ENCODE results near the gene NUP153. TPM values are rescaled to one million over a fixed set of nuclear protein-coding genes. Genes with fewer than 3 reads are reported as not detected.
"Not testable (repeated sequence)": the region's sequence is repeated elsewhere in the genome, so short reads cannot be mapped to it uniquely, and the experiment has no call there.

Gene NUP153
- total RNA-seq, 1 donor: 68.4 TPM

DNA sequence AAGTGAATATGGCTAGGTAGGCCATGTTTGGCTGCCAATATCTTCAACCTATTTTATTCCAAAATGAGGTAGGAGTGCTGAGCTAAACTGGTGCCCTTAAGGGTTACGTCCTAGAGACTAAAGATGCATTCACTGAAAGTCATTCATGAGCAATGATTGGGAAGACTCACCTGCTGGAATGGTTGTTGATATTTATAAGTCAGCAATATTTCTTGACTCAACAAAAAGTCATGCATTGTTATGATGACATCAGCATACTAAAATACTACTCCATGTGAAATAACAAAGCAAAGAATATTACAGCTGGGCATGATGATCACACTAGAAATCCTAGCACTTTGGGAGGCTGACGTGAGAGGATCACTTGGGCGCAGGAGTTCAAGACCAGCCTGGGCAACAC, 17.6 kb upstream of the NUP153 start:
- H3K4me1 ChIP-seq (ENCODE audit: insufficient read depth, low read length): no peaks in the 10 kb centered on the region
- no peak overlapping the region for H3K4me3 ChIP-seq (ENCODE audit: low read length)
- H3K9me3 ChIP-seq (ENCODE audit: low read depth, low read length): no peaks in the 10 kb centered on the region
- H3K27me3 ChIP-seq (ENCODE audit: insufficient read depth, low read length): no peaks in the 10 kb centered on the region

DNA sequence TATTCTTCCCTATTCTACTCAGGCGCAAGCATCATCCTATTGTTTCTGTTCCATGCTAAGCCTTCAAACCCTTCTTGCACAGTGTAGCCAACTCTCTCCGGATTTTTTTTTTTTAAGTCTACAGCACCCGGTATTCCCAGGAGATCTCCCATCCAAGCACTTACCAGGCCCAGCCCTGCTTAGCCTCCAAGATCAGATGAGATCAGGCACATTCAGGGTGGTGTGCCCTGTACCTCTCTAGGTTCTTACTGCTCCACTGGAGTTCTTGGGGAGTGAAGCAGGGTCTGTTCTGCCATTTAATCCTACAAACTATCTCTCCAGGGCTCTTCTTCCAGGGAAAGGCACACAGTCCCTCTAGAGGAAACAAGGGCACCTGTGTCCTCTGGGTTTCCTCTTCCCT, 14.9 kb upstream of the NUP153 start:
- H3K27me3 ChIP-seq (ENCODE audit: insufficient read depth, low read length): no peaks in the 10 kb centered on the region
- no peaks in the 10 kb centered on the region for H3K9me3 ChIP-seq (ENCODE audit: low read depth, low read length)
- no peak overlapping the region for H3K4me3 ChIP-seq (ENCODE audit: low read length)
- H3K4me1 ChIP-seq (ENCODE audit: insufficient read depth, low read length): no peaks in the 10 kb centered on the region

DNA sequence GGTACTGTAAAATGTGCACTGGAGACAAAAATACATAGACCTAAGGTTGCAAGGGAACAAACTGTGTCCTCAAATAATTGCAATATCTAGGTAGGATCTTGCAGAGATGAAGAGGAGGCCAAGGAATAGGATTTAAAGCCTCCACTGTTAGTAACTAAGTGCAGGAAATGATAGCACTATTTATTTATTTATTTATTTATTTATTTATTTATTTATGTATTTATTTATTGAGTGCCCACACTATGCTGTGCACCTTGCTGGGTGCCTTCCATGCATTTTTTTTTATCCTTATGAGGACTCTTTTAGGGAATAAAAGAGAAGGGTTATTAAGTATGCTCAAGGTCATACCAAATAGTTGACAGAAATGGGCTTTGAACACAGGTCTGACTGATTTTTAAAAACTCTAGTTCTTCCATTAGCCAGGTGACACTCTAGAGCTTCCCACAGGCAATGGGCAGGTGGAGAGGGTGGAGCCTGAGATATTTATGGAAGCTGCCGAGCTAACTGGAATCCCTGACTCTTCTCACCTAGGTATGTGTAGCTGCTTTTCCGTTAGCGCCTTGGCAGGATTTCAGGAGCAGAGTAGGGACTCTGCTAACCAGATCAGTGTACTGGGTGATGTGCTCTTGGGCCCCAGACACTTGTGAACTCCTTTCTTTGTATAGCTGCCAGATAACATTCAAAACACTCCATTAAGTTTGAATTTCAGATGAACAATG, 12.8 kb upstream of the NUP153 start:
- H3K4me3 ChIP-seq (ENCODE audit: low read length): no peak overlapping the region
- no peaks in the 10 kb centered on the region for H3K9me3 ChIP-seq (ENCODE audit: low read depth, low read length)
- H3K27me3 ChIP-seq (ENCODE audit: insufficient read depth, low read length): no peaks in the 10 kb centered on the region
- peaks cover 18% of the 10 kb centered on the region for H3K4me1 ChIP-seq (ENCODE audit: insufficient read depth, low read length)

DNA sequence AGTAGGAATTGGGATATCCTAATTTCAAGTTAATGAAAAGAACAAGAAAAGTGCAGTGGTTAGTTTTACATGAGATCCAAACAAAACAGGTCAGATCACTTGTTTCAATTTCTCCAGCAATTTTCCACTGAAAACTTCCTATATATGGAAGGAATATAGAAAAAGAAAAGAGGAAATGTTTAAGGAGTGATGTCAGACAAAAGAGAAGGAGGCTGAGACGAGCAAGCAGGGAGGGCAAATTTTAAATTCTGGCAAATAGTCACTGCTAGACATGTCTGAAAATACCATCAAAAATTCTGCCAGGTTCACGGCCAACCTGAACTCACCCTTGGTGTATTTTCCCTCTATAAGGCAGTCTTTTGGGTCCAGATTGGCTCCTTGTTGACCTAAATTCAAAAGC, 9.5 kb upstream of the NUP153 start:
- Histone ChIP-seq H3K9me3 (ENCODE audit: low read depth, low read length) (no peaks in the 10 kb centered on the region), H3K4me1 (ENCODE audit: insufficient read depth, low read length) (peaks cover 22% of the 10 kb centered on the region), H3K27me3 (ENCODE audit: insufficient read depth, low read length) (no peaks in the 10 kb centered on the region), H3K4me3 (ENCODE audit: low read length) (no peak overlapping the region)

DNA sequence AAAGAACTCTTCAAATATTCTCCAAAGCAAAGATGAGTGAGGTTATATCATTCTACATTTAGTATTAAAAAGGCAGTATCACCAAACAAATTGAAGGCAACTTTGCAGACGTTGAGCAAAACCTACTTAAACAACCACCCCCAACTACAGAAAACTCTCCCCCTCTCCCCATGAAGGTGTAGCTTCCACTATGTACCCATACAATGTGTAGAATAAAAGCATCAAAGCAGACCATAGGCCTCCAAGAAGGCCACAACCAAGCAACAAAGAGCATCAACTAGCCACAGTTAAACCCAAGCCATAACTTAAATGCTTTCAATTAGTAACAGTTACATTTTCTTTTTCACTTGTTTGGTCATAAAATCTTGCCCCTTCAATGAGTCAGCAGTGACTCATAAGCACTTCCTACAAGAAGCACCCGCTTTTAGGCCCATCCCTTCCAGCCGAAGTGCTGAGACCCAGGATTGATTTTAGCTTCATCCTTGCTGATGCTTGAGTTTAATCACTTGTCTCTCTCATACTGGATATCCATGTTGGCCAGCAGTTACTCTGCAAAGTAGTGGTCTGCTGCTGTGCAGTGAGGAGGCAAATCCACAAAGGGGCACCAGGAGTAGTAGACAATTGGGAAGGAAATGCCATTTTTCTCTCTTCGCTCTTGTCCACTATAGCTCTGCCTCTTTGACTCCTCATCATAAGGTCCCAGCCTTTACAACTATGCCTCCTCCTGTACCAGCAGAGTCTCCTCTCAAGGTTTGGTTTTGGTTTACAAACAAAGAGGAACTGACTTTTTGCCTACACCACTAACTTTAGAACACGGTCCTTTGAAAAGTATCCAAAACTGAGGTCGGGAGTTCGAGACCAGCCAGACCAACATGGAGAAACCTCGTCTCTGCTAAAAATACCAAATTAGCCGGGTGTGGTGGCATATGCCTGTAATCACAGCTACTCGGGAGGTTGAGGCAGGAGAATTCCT, 8.4 kb upstream of the NUP153 start:
- Histone ChIP-seq H3K4me3 (ENCODE audit: low read length) (no peak overlapping the region), H3K4me1 (ENCODE audit: insufficient read depth, low read length) (peaks cover 22% of the 10 kb centered on the region), H3K9me3 (ENCODE audit: low read depth, low read length) (no peaks in the 10 kb centered on the region), H3K27me3 (ENCODE audit: insufficient read depth, low read length) (no peaks in the 10 kb centered on the region)

DNA sequence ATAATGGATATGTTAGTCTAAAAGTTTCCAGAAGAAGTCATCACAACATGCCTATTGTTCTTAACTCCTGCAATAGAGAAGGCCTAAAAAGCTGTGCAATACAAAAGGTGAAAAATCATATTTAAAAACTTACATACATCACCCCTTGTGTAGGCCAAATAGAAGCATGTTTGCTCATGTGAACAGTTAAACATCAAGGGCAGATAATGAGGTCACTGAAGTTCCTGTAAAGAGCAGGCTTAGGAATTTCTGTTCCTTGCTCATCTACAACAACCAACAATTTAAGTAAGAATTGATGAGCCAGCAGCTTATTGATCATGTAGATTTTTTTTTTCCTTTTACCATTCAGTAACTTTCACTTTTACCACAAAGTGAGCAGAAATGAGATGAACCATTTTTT, 7.5 kb upstream of the NUP153 start:
- Histone ChIP-seq H3K9me3 (ENCODE audit: low read depth, low read length) (no peaks in the 10 kb centered on the region), H3K4me3 (ENCODE audit: low read length) (no peak overlapping the region), H3K4me1 (ENCODE audit: insufficient read depth, low read length) (peaks cover 22% of the 10 kb centered on the region), H3K27me3 (ENCODE audit: insufficient read depth, low read length) (no peaks in the 10 kb centered on the region)

DNA sequence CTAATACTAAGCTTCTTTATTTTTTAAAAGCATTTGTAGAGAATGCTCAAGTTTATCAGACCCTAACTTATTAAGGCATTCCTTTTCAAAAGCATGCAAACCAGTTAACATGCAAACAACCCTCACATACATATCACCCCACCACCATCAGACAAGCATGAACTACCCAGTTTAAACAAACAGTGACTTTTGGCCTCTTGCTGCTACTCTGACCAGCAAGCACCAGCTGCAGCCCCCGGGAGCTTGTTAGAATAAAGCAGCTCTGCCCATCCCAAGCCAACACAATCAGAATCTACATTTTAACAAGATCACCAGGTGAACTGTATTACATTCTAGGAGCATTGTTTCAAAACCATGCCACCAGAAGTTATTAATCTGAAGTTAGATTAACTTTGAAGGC, 5.9 kb upstream of the NUP153 start:
- peaks cover 26% of the 10 kb centered on the region for H3K4me1 ChIP-seq (ENCODE audit: insufficient read depth, low read length)
- no peaks in the 10 kb centered on the region for H3K27me3 ChIP-seq (ENCODE audit: insufficient read depth, low read length)
- no peak overlapping the region for H3K4me3 ChIP-seq (ENCODE audit: low read length)
- no peaks in the 10 kb centered on the region for H3K9me3 ChIP-seq (ENCODE audit: low read depth, low read length)

DNA sequence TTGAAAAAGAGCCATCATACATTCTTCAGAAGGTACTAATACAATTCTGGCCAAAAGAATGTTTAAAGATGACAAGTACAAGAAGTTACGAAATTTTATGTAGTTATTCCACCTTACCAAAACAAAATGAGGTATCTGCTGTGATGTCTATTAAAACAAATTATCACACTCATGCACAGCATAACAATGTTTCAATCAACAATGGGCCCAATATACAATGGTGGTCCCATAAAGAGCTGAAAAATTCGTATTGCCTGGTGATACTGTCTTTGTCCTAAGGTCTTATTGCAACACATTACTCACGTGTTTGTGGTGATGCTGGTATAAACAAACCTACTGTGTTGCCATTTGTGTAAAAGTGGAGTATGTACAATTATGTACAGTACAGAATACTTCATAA, 3.6 kb upstream of the NUP153 start:
- Histone ChIP-seq H3K4me1 (ENCODE audit: insufficient read depth, low read length) (peaks cover 16% of the 10 kb centered on the region), H3K9me3 (ENCODE audit: low read depth, low read length) (no peaks in the 10 kb centered on the region), H3K27me3 (ENCODE audit: insufficient read depth, low read length) (no peaks in the 10 kb centered on the region), H3K4me3 (ENCODE audit: low read length) (no peak overlapping the region)

DNA sequence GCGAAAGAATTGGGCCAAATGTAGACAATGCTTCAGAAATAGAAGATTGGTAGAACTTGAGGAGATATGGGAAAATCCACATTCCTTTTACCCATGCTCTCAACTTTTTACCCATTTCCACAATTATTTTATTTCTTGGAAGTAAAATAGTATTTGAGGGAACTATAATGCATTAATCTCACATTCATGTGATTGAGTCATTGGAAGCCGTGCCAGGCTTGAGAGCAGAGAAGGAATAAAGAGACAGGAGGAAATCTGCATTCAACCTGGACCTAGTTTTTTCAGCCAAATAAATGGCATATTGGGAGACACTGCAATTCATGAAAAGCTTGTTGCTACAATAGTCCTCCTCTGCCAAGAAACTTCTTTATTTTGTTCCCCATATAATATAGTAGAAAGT, 2.8 kb upstream of the NUP153 start:
- Histone ChIP-seq H3K9me3 (ENCODE audit: low read depth, low read length) (no peaks in the 10 kb centered on the region), H3K4me1 (ENCODE audit: insufficient read depth, low read length) (peaks cover 13% of the 10 kb centered on the region), H3K27me3 (ENCODE audit: insufficient read depth, low read length) (no peaks in the 10 kb centered on the region), H3K4me3 (ENCODE audit: low read length) (no peak overlapping the region)

DNA sequence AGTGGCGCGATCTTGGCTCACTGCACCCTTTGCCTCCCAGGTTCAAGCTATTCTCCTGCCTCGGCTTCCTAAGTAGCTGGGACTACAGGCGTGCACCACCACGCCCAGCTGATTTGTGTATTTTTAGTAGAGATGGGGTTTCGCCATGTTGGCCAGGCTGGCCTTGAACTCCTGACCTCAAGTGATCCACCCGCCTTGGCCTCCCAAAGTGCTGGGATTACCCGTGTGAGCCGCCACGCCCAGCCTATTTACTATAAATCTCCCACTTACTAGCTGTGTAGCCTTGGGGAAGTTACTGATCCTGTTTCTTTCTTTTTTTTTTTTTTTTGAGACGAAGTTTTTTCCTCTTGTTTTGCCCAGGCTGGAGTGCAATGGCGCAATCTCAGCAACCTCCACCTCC, 1.3 kb upstream of the NUP153 start:
- H3K4me1 ChIP-seq (ENCODE audit: insufficient read depth, low read length): peaks cover 24% of the 10 kb centered on the region
- H3K27me3 ChIP-seq (ENCODE audit: insufficient read depth, low read length); H3K4me3 ChIP-seq (ENCODE audit: low read length); H3K9me3 ChIP-seq (ENCODE audit: low read depth, low read length): not testable (repeated sequence)

DNA sequence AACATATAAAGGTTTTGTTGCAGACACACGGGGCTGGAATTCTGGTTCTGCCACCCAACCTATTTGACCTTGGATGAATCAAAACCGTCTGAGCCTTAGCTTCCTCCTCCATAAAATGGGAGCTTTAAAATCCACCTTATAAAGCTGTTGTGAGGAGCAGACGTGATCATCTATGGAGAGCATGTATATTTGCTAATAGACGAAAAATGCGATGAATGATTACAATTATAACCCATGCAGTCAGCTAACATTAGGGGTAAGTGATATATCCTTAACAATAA, 586 bp upstream of the NUP153 start:
- peak overlapping the region; percentile 95 for H3K4me3 ChIP-seq (ENCODE audit: low read length)
- H3K4me1 ChIP-seq (ENCODE audit: insufficient read depth, low read length): peaks cover 31% of the 10 kb centered on the region
- H3K9me3 ChIP-seq (ENCODE audit: low read depth, low read length): no peaks in the 10 kb centered on the region
- H3K27me3 ChIP-seq (ENCODE audit: insufficient read depth, low read length): no peaks in the 10 kb centered on the region

DNA sequence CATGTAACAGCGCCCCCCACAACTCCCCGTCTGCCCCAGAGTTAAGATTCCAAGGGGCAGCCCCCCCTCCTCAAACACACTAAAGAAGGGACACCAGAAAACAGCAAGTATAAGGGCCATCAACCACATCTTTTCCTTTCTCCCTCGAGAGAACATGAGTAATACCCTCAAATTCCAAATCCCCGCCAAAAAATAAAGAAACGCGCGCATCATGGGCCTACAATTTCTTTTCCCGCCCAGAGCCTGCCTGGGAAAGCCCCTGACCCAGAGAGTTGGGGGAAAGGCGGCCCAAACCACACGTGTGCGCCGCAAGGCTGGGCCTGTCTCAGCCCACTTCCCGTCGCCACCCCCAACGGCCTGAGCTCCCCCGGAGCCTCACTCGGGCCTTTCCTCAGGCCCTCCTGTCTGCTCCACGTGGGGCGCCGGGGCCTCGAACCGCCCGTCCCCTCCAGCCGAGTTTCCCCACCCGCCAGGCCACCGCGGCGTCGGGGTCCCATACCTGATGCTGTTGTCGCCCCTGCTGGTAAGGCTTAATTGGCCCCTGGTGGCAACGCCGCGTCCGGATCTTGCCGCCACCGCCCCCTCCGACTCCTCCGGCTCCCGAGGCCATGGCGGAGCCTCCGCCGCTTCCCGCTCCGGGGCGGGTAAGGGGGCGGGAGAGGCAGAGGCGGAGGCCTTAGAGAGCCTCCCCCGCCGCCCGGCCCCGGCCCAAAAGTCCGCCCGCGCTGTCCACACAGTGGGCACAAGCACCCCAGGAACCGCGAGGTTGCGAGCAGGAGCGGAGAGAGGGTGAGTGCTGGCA, 746 bp downstream of the NUP153 start:
- Histone ChIP-seq H3K4me3 (ENCODE audit: low read length) (peak overlapping the region; percentile 95), H3K27me3 (ENCODE audit: insufficient read depth, low read length) (no peaks in the 10 kb centered on the region), H3K4me1 (ENCODE audit: insufficient read depth, low read length) (peaks cover 44% of the 10 kb centered on the region), H3K9me3 (ENCODE audit: low read depth, low read length) (no peaks in the 10 kb centered on the region)

DNA sequence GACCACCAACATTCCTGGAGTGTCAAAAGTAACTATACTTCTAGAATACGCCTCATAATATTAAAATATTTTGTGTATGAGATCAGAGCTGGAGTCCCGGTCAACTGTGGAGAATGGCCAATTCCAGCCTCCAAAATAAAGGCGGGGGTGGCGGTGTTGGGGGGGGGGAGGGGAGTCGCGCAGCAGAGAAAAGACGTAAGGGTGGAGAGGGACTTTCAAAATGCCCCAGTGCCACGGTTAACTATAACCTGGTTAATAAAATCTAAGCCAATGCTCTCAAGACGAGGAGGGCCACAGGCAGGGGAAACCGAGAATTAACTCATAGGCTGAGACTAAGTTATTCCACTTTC, 1.3 kb downstream of the NUP153 start:
- H3K27me3 ChIP-seq (ENCODE audit: insufficient read depth, low read length): no peaks in the 10 kb centered on the region
- peak overlapping the region; percentile 95 for H3K4me3 ChIP-seq (ENCODE audit: low read length)
- H3K9me3 ChIP-seq (ENCODE audit: low read depth, low read length): no peaks in the 10 kb centered on the region
- peaks cover 50% of the 10 kb centered on the region for H3K4me1 ChIP-seq (ENCODE audit: insufficient read depth, low read length)

DNA sequence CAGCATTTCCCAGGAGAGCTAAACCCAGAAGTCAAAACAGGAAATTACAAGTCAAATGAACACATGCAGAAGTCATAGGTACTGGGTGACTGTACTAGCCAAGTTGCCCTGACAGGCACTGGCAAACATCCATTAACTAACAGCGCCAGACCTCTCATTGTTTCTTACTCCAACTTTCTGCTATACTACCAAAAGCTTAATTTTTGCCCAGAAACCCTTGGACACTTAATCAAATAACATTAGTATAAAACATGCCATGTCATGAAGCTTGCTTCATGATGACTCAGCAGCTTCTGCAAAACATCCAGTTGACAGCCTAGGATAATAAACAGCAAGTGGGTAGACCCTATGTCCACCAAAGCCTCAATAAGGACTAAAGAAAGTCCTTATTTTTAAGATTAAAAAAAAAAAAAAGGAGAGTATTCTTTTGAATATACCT, 3.5 kb downstream of the NUP153 start:
- H3K4me1 ChIP-seq (ENCODE audit: insufficient read depth, low read length): peaks cover 59% of the 10 kb centered on the region
- H3K4me3 ChIP-seq (ENCODE audit: low read length): no peak overlapping the region
- no peaks in the 10 kb centered on the region for H3K9me3 ChIP-seq (ENCODE audit: low read depth, low read length)
- no peaks in the 10 kb centered on the region for H3K27me3 ChIP-seq (ENCODE audit: insufficient read depth, low read length)
